Hepatocyte (in vitro differentiated cells): ENCODE measurements around the gene BET1L. TPM values are rescaled to one million over a fixed set of nuclear protein-coding genes. Genes with fewer than 3 reads are reported as not detected.
A peak's percentile ranks its signal among the peaks of the same experiment; 100 is the strongest.

Source experiments
- DNase-seq: peaks from one replicate; pipeline ENCODE4 v3.0.0-alpha.2; 2016; ENCODE audit warnings: low spot score
- H2AFZ ChIP-seq: fragments of 200-600 bp; sonication (generic); 2 replicates; pipeline ENCODE4 v1.6.0; 2016; ENCODE audit warnings: antibody characterized with exemption, mild to moderate bottlenecking
- H3K27ac ChIP-seq: fragments of 200-600 bp; sonication (generic); 2 replicates; pipeline ENCODE4 v1.5.1; 2016; ENCODE audit warnings: mild to moderate bottlenecking
- H3K27me3 ChIP-seq: fragments of 200-600 bp; sonication (generic); 2 replicates; pipeline ENCODE4 v1.6.1; 2016
- H3K36me3 ChIP-seq: fragments of 200-600 bp; sonication (generic); replicated peaks from 2 replicates; pipeline ENCODE4 v1.5.1; 2016; ENCODE audit warnings: low read depth; ENCODE audit not compliant: insufficient read depth
- H3K4me1 ChIP-seq: fragments of 200-600 bp; sonication (generic); 2 replicates; pipeline ENCODE4 v1.5.1; 2016; ENCODE audit warnings: mild to moderate bottlenecking, moderate library complexity; ENCODE audit not compliant: insufficient read depth
- H3K4me2 ChIP-seq: fragments of 200-600 bp; sonication (generic); 2 replicates; pipeline ENCODE4 v1.6.0; 2016
- H3K4me3 ChIP-seq: fragments of 200-600 bp; sonication (generic); 2 replicates; pipeline ENCODE4 v1.5.1; 2016; ENCODE audit warnings: mild to moderate bottlenecking
- H3K79me2 ChIP-seq: fragments of 200-600 bp; sonication (generic); 2 replicates; pipeline ENCODE4 v1.6.0; 2017; ENCODE audit warnings: mild to moderate bottlenecking
- H3K9me2 ChIP-seq: fragments of 200-600 bp; sonication (generic); replicated peaks from 2 replicates; pipeline ENCODE4 v1.6.0; 2017; ENCODE audit warnings: mild to moderate bottlenecking; ENCODE audit not compliant: insufficient read depth
- H3K9me3 ChIP-seq: fragments of 200-600 bp; sonication (generic); 2 replicates; pipeline ENCODE4 v1.5.1; 2016; ENCODE audit warnings: low read depth, mild to moderate bottlenecking
- H4K20me1 ChIP-seq: fragments of 200-600 bp; sonication (generic); 2 replicates; pipeline ENCODE4 v1.6.0; 2016; ENCODE audit warnings: mild to moderate bottlenecking; ENCODE audit not compliant: insufficient read depth, poor library complexity, severe bottlenecking
- CTCF ChIP-seq: fragments of 200-600 bp; sonication (generic); IDR thresholded peaks from 2 replicates; pipeline ENCODE4 v1.5.1; 2016; ENCODE audit warnings: antibody characterized with exemption, mild to moderate bottlenecking; ENCODE audit not compliant: poor library complexity
- EZH2 ChIP-seq: fragments of 200-600 bp; sonication (generic); IDR thresholded peaks from 2 replicates; pipeline ENCODE4 v1.6.1; 2016; ENCODE audit warnings: antibody characterized with exemption, mild to moderate bottlenecking, borderline replicate concordance
- EZH2phosphoT487 ChIP-seq: fragments of 200-600 bp; sonication (generic); IDR thresholded peaks from one replicate; pipeline ENCODE4 v1.6.1; 2018; ENCODE audit warnings: antibody characterized with exemption, mild to moderate bottlenecking, low read depth, moderate library complexity; ENCODE audit not compliant: unreplicated experiment, severe bottlenecking
- WGBS: methylation state at CpG from one replicate; pipeline ENCODE4 v1.1.6; 2016; ENCODE audit warnings: low lambda C conversion rate; ENCODE audit errors: missing lambda C conversion rate; 5-methylcytosine and 5-hydroxymethylcytosine counted together
- polyA plus RNA-seq: library from polyadenylated mRNA; unstranded; fragments of >200 nt; fragmentation: Nextera tagmentation; extraction: Ambion mirVana; gene quantifications from 2 replicates; pipeline ENCODE4 v1.2.1, GENCODE V29; 2016
- total RNA-seq: library from RNA; depleted of rRNA; stranded (reverse); fragments of >200 nt; gene quantifications from 2 replicates; pipeline ENCODE4 v1.2.3, GENCODE V29; 2014

The BET1L gene
- total and polyA plus RNA-seq, 2 experiments from 2014 or later = 33.9 to 70.5 TPM

- Histone ChIP-seq H3K79me2 (peaks cover 4% of the 10 kb centered on the region), H4K20me1 (no peaks in the 10 kb centered on the region), H3K9me2 (no peaks in the 10 kb centered on the region), H2AFZ (no peak overlapping the region), H3K27ac (peak overlapping the region; percentile 27), H3K4me3 (no peak overlapping the region), H3K4me1 (no peaks in the 10 kb centered on the region), H3K9me3 (no peaks in the 10 kb centered on the region), H3K36me3 (no peaks in the 10 kb centered on the region), H3K27me3 (no peaks in the 10 kb centered on the region), H3K4me2 (no peak overlapping the region)
- TF ChIP-seq EZH2phosphoT487 = no peak
- no peak for TF ChIP-seq EZH2
- no peak for TF ChIP-seq CTCF
- WGBS = 82% methylated on average over 11 of the region's 11 CpGs
- no peak for DNase-seq
Observed at GRCh38 chr11:216081-216974, 9.1 kb upstream of the BET1L start.

- no peak for DNase-seq
- TF ChIP-seq EZH2phosphoT487 (no peak), EZH2 (no peak), CTCF (no peak)
- Histone ChIP-seq H3K4me1 (no peaks in the 10 kb centered on the region), H4K20me1 (peaks cover 2% of the 10 kb centered on the region), H3K4me3 (no peak overlapping the region), H3K36me3 (no peaks in the 10 kb centered on the region), H2AFZ (no peak overlapping the region), H3K27me3 (no peaks in the 10 kb centered on the region), H3K4me2 (no peak overlapping the region), H3K9me3 (no peaks in the 10 kb centered on the region), H3K27ac (no peak overlapping the region), H3K79me2 (peaks cover 9% of the 10 kb centered on the region), H3K9me2 (no peaks in the 10 kb centered on the region)
- 96% methylated on average over 4 of the region's 4 CpGs for WGBS
Observed at GRCh38 chr11:215581-216037, 8.4 kb upstream of the BET1L start.

- Histone ChIP-seq H3K4me3 (no peak overlapping the region), H3K9me3 (no peaks in the 10 kb centered on the region), H3K36me3 (no peaks in the 10 kb centered on the region), H3K4me2 (no peak overlapping the region), H3K9me2 (no peaks in the 10 kb centered on the region), H2AFZ (no peak overlapping the region), H3K79me2 (peaks cover 24% of the 10 kb centered on the region), H4K20me1 (peaks cover 10% of the 10 kb centered on the region), H3K27me3 (no peaks in the 10 kb centered on the region), H3K4me1 (peaks cover 14% of the 10 kb centered on the region), H3K27ac (no peak overlapping the region)
- WGBS = 89% methylated on average over 7 of the region's 7 CpGs
- DNase-seq = no peak
- TF ChIP-seq EZH2 (no peak), EZH2phosphoT487 (no peak), CTCF (no peak)
Observed at GRCh38 chr11:214083-214482, 6.9 kb upstream of the BET1L start.
